ENCODE data around the gene ACTR2. TPM values are rescaled to one million over a fixed set of nuclear protein-coding genes. Genes with fewer than 3 reads are reported as not detected.

Gene ACTR2
- total and polyA plus RNA-seq, 2 of the 13 experiments (the other 11 are each of a cell fraction or from before 2014, with no cell fraction given), result 51.2 to 100 TPM

DNA sequence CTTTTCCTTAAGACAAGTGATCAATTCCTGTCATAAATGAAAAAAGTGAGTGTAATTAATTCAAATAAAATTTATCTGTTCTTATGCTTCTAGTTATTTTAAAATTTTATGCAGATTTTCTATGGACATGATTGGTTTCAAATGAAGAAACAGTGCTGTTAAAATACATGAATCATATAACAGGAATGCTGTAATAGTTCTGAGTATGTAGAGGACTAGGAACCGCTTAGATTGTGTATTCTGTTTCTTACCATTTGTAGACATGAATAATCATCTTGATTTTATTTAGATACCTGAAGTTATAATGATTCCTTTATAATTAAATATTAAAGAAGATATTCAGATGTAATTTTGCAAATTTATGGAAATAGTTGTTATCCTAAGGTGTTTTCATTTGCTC lies 3.5 kb downstream of the ACTR2 start:
- Histone ChIP-seq H3K4me3 (replicated peaks in 1 of 3; ENCODE audit: insufficient read depth in 1 of 3, low read depth in 2 of 3, low read length in 3 of 3) (no peak overlapping the region), H3K79me2 (ENCODE audit: insufficient read depth, low read length) (peaks cover 88% of the 10 kb centered on the region), H3K27me3 (ENCODE audit: control insufficient read depth in 1 of 2, insufficient read depth in 2 of 2, low read length in 2 of 2) (peaks cover 0 to 3% of the 10 kb centered on the region in 2 experiments; a peak in 1 of 5 replicates), H2AFZ (ENCODE audit: low read length) (no peak overlapping the region), H3K36me3 (replicated peaks in 1 of 2; ENCODE audit: control insufficient read depth in 1 of 2, insufficient read depth in 2 of 2, low read length in 2 of 2) (peaks cover 1 to 11% of the 10 kb centered on the region in 2 experiments; a peak in 4 of 5 replicates), H3K27ac (ENCODE audit: extremely low read length, insufficient read depth, low read length) (no peak overlapping the region), H3K4me1 (ENCODE audit: insufficient read depth, low read length) (peaks cover 38% of the 10 kb centered on the region), H3K9me3 (ENCODE audit: low read length) (no peaks in the 10 kb centered on the region), H4K20me1 (ENCODE audit: insufficient read depth, low read length) (peaks cover 10% of the 10 kb centered on the region), H3K4me2 (ENCODE audit: low read depth, low read length) (peak overlapping the region; percentile 14; the same call in 1 of the 2 replicates), H3K9ac (ENCODE audit: insufficient read depth, low read depth, low read length) (no peak overlapping the region)
- ChIA-PET CTCF (ENCODE audit: low intra/inter-chr PET ratio, low total read pairs) (no interaction called here), POLR2A (no interaction called here)
- in situ Hi-C loops (cut with HindIII; ENCODE audit: extremely low pct_ligation_motif_present, low pct_unique_long_range_greater_than_20kb), result no loop called here
- intact Hi-C loops (cut with micrococcal nuclease; ENCODE audit: unreplicated experiment), result no loop called here
- 94% methylated on average over 1 of the region's 1 CpG for WGBS (ENCODE audit: low lambda C conversion rate)
- TF ChIP-seq SMAD3 (CRISPR knock-in tag; IDR thresholded peaks at IDR 0.05) (no peak), KDM5B (CRISPR knock-in tag; IDR thresholded peaks at IDR 0.05; ENCODE audit: borderline replicate concordance) (no peak), ZNF550 (CRISPR knock-in tag; IDR thresholded peaks at IDR 0.05; ENCODE audit: borderline replicate concordance) (no peak), ATF7 (IDR thresholded peaks at IDR 0.05) (no peak), ATF7 (CRISPR knock-in tag; IDR thresholded peaks at IDR 0.05) (no peak), ATRX (CRISPR knock-in tag; IDR thresholded peaks at IDR 0.05; ENCODE audit: borderline replicate concordance) (no peak), HOXA7 (CRISPR knock-in tag; IDR thresholded peaks at IDR 0.05) (no peak)
- TF ChIP-seq, protein P1, sequence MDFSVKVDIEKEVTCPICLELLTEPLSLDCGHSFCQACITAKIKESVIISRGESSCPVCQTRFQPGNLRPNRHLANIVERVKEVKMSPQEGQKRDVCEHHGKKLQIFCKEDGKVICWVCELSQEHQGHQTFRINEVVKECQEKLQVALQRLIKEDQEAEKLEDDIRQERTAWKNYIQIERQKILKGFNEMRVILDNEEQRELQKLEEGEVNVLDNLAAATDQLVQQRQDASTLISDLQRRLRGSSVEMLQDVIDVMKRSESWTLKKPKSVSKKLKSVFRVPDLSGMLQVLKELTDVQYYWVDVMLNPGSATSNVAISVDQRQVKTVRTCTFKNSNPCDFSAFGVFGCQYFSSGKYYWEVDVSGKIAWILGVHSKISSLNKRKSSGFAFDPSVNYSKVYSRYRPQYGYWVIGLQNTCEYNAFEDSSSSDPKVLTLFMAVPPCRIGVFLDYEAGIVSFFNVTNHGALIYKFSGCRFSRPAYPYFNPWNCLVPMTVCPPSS (IDR thresholded peaks at IDR 0.05), result no peak
- TF ChIP-seq, protein P2, sequence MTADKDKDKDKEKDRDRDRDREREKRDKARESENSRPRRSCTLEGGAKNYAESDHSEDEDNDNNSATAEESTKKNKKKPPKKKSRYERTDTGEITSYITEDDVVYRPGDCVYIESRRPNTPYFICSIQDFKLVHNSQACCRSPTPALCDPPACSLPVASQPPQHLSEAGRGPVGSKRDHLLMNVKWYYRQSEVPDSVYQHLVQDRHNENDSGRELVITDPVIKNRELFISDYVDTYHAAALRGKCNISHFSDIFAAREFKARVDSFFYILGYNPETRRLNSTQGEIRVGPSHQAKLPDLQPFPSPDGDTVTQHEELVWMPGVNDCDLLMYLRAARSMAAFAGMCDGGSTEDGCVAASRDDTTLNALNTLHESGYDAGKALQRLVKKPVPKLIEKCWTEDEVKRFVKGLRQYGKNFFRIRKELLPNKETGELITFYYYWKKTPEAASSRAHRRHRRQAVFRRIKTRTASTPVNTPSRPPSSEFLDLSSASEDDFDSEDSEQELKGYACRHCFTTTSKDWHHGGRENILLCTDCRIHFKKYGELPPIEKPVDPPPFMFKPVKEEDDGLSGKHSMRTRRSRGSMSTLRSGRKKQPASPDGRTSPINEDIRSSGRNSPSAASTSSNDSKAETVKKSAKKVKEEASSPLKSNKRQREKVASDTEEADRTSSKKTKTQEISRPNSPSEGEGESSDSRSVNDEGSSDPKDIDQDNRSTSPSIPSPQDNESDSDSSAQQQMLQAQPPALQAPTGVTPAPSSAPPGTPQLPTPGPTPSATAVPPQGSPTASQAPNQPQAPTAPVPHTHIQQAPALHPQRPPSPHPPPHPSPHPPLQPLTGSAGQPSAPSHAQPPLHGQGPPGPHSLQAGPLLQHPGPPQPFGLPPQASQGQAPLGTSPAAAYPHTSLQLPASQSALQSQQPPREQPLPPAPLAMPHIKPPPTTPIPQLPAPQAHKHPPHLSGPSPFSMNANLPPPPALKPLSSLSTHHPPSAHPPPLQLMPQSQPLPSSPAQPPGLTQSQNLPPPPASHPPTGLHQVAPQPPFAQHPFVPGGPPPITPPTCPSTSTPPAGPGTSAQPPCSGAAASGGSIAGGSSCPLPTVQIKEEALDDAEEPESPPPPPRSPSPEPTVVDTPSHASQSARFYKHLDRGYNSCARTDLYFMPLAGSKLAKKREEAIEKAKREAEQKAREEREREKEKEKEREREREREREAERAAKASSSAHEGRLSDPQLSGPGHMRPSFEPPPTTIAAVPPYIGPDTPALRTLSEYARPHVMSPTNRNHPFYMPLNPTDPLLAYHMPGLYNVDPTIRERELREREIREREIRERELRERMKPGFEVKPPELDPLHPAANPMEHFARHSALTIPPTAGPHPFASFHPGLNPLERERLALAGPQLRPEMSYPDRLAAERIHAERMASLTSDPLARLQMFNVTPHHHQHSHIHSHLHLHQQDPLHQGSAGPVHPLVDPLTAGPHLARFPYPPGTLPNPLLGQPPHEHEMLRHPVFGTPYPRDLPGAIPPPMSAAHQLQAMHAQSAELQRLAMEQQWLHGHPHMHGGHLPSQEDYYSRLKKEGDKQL (CRISPR knock-in tag; IDR thresholded peaks at IDR 0.05; ENCODE audit: low read depth), result no peak
- no peak for DNase-seq (ENCODE audit: low spot score)
- no peak for FAIRE-seq
- no TSS peak for BruUV-seq (replicated peaks)
- no peak for ATAC-seq

Data from HepG2 (cell line).